KMS-11 (cell line): Measurements from ENCODE around the gene PRL.

Experiments
- H2AFZ ChIP-seq: fragments of 200-600 bp; sonication (generic); 2 replicates; pipeline ENCODE4 v1.6.1; 2016; ENCODE audit warnings: antibody characterized with exemption, mixed run types, low read depth
- H3K27ac ChIP-seq: fragments of 200-600 bp; sonication (generic); 2 replicates; pipeline ENCODE4 v1.6.1; 2016; ENCODE audit warnings: mild to moderate bottlenecking, mixed run types
- H3K27me3 ChIP-seq: fragments of 200-600 bp; sonication (generic); 2 replicates; pipeline ENCODE4 v1.6.1; 2017; ENCODE audit warnings: mild to moderate bottlenecking, low read depth, mixed run types, moderate library complexity; ENCODE audit not compliant: insufficient read depth
- H3K36me3 ChIP-seq: fragments of 200-600 bp; sonication (generic); 2 replicates; pipeline ENCODE4 v1.6.1; 2017; ENCODE audit warnings: mild to moderate bottlenecking, mixed run types; ENCODE audit not compliant: insufficient read depth
- H3K4me1 ChIP-seq: fragments of 200-600 bp; sonication (generic); 2 replicates; pipeline ENCODE4 v1.6.1; 2016; ENCODE audit warnings: mild to moderate bottlenecking, low read depth, mixed run types; ENCODE audit not compliant: poor library complexity, severe bottlenecking
- H3K4me2 ChIP-seq: fragments of 200-600 bp; sonication (generic); 2 replicates; pipeline ENCODE4 v1.7.0; 2016; ENCODE audit warnings: mild to moderate bottlenecking, mixed run types
- H3K4me3 ChIP-seq: fragments of 200-600 bp; sonication (generic); IDR thresholded peaks from 2 replicates; pipeline ENCODE4 v1.6.1; 2017; ENCODE audit warnings: low read depth, low read length, mixed read lengths; ENCODE audit not compliant: insufficient read depth
- H3K79me2 ChIP-seq: fragments of 200-600 bp; sonication (generic); 2 replicates; pipeline ENCODE4 v1.6.1; 2016; ENCODE audit warnings: low read depth, mixed run types; ENCODE audit not compliant: insufficient read depth
- H3K9ac ChIP-seq: fragments of 200-600 bp; sonication (generic); 2 replicates; pipeline ENCODE4 v1.6.1; 2016; ENCODE audit warnings: mild to moderate bottlenecking, mixed run types
- H4K20me1 ChIP-seq: fragments of 200-600 bp; sonication (generic); 2 replicates; pipeline ENCODE4 v1.6.1; 2016; ENCODE audit warnings: mild to moderate bottlenecking, mixed run types; ENCODE audit not compliant: insufficient read depth
- CTCF ChIP-seq: fragments of 200-600 bp; sonication (generic); conservative IDR thresholded peaks from 2 replicates; pipeline ENCODE4 v1.6.1; 2017; ENCODE audit warnings: low read depth, mild to moderate bottlenecking, antibody characterized with exemption, low read length, moderate library complexity, mixed read lengths

The PRL gene

GRCh38 chr6:22271081-22271480, 25.8 kb downstream of the PRL start:
- Histone ChIP-seq H3K79me2 (no peaks in the 10 kb centered on the region), H4K20me1 (no peaks in the 10 kb centered on the region), H3K36me3 (no peaks in the 10 kb centered on the region), H3K27ac (no peak overlapping the region), H3K9ac (no peak overlapping the region), H2AFZ (no peak overlapping the region), H3K4me1 (no peaks in the 10 kb centered on the region), H3K27me3 (no peaks in the 10 kb centered on the region), H3K4me3 (no peak overlapping the region), H3K4me2 (no peak overlapping the region)
- no peak for TF ChIP-seq CTCF

- TF ChIP-seq CTCF, result no peak
- Histone ChIP-seq H3K9ac (no peak overlapping the region), H2AFZ (no peak overlapping the region)
These were observed 33.1 kb downstream of the PRL start for GRCh38 chr6:22263748-22264147.

GRCh38 chr6:22254886-22255285, 42.0 kb downstream of the PRL start:
- Histone ChIP-seq H3K9ac (no peak overlapping the region), H3K4me1 (no peaks in the 10 kb centered on the region), H3K4me3 (no peak overlapping the region), H3K36me3 (no peaks in the 10 kb centered on the region), H3K4me2 (no peak overlapping the region), H4K20me1 (no peaks in the 10 kb centered on the region), H3K27me3 (no peaks in the 10 kb centered on the region), H3K27ac (no peak overlapping the region), H3K79me2 (no peaks in the 10 kb centered on the region), H2AFZ (no peak overlapping the region)
- no peak for TF ChIP-seq CTCF

More at GRCh38 chr6:22263748-22264147, 33.1 kb downstream of the PRL start:
- H3K27me3 ChIP-seq, result no peaks in the 10 kb centered on the region
- H3K4me3 ChIP-seq, result no peak overlapping the region
- no peaks in the 10 kb centered on the region for H4K20me1 ChIP-seq
- no peak overlapping the region for H3K27ac ChIP-seq
- H3K36me3 ChIP-seq, result no peaks in the 10 kb centered on the region
- no peaks in the 10 kb centered on the region for H3K79me2 ChIP-seq
- no peak overlapping the region for H3K4me2 ChIP-seq
- H3K4me1 ChIP-seq, result no peaks in the 10 kb centered on the region

- no peaks in the 10 kb centered on the region for H3K79me2 ChIP-seq
- no peak overlapping the region for H2AFZ ChIP-seq
- no peaks in the 10 kb centered on the region for H4K20me1 ChIP-seq
- no peak for TF ChIP-seq CTCF
- no peak overlapping the region for H3K27ac ChIP-seq
- no peaks in the 10 kb centered on the region for H3K36me3 ChIP-seq
- no peaks in the 10 kb centered on the region for H3K27me3 ChIP-seq
- no peak overlapping the region for H3K4me2 ChIP-seq
- no peak overlapping the region for H3K4me3 ChIP-seq
- no peak overlapping the region for H3K9ac ChIP-seq
- no peaks in the 10 kb centered on the region for H3K4me1 ChIP-seq
These were observed 42.7 kb downstream of the PRL start for GRCh38 chr6:22253955-22254655.
